ENCODE measurements around the gene EIF4E3. TPM values are rescaled to one million over a fixed set of nuclear protein-coding genes. Genes with fewer than 3 reads are reported as not detected.

Gene EIF4E3
- total RNA-seq, 2 experiments from 2014 or later = 22.3 to 24.5 TPM

DNA sequence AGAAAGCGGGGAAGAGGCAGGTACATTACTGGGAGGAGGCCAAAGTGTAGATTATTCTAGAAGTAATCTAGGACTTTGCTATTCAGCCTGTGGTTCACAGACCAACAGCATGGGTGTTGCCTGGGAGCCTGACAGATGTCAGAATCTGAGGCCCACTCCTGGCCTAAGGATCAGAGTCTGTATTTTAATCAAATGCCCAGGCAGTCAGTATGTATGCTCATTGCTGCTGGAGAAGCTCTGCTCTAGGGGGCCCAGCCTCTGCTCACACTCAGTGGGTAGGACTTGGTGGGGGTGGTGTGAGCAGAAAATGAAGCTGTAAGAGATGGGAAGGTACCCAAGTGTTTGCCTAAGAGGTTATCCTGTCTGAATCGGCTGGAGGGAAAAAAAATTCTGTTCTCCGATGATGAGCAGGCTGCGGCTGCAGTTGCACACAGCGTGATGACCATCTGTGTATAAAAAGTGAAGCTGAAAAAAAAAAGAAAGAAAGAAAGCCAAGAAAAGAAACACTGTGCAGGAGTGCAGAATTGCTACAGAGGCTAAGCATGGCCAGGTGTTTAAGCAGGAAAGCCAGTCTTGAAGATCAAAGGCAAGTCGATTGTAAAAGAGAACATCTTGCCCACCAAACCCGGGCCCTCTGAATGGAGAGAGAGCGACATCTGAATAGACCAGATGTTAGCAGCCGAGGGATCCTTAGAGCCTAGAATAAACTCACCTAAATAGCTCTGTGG, 65.2 kb downstream of the EIF4E3 start:
- ChIA-PET CTCF (no interaction called here), POLR2A (no interaction called here)

DNA sequence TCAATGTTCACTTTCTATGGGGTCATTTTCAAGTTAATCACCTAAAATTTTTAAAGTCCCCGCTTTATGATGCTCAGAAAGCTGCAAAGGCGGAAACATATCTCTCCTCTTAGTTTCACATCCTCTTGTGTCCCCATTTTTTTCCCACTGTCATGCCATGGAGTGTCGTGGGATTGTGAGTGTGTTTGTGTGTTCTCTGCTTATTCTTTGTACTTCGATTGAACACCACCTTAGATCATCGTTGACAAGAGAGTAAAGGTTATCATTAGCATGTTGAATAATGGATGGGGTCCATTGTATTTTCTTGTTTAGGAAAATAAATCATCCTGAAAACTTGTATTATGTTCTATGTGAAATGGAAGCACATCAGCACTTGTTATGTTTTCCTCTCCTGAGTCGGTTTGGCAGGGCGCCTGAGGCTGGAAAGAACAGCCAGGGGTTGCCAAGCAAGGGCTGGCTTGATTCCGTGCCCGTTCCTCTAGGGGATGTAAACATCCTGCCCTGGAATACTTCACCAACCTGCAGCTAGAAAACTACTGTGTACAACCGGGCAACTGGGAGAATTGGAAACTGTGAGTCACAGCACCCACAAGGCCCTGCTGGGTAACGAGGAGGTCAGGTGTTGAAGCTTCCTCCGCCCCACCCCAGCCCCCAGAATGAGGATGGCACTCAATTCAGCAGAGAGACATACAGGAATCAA, 67.2 kb downstream of the EIF4E3 start:
- CTCF ChIA-PET = no interaction called here
- POLR2A ChIA-PET = no interaction called here

GRCh38 chr3:71655061-71655460, 70.1 kb downstream of the EIF4E3 start:
- CTCF ChIA-PET = interaction anchor here (0.7 to 0.8 kb wide), 2 partner anchors 204 to 339 kb away, joined by 3 to 4 read pairs; no protein-coding TSS in a partner anchor
- POLR2A ChIA-PET = no interaction called here

DNA sequence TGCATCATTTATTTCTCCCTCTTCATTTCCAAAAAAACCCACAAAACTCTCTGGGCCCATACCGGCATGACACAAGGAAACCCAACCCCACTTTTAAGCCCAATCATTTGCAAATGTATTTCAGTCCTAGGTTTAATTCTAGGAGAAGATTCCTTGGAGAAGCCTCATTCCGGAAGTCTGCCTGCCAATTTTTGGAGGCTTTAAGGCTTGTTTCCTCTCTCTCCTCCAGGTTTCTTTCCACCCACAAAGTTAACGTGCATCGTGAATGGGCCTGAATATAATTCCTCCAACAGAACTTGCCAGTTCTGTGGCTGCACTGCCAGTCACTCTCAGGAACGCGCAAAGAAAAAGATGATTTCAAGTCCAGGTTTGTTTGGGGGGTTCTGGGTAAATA, 71.8 kb downstream of the EIF4E3 start:
- ChIA-PET CTCF (no interaction called here), POLR2A (no interaction called here)

- CTCF ChIA-PET = no interaction called here
- POLR2A ChIA-PET = no interaction called here
Observed at GRCh38 chr3:71652781-71653413, 72.3 kb downstream of the EIF4E3 start.

GRCh38 chr3:71651625-71652024, 73.6 kb downstream of the EIF4E3 start:
- POLR2A ChIA-PET = no interaction called here
- CTCF ChIA-PET = no interaction called here

DNA sequence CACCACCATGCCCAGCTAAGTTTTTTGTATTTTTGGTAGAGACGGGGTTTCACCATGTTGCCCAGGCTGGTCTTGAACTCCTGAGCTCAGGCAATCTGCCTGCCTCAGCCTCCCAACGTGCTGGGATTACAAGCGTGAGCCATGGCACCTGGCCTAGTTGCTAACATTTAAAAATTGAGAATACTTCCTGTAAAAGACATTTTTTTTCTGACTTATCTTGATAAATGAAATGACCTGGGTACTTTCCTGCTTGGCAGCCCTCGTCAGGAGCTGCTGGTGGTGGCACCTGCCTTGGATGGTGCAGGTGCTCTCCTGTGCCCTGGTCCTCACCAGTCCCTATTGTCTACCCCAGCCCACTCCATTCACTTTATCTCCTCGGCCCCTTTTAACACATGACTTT, 74.8 kb downstream of the EIF4E3 start:
- CTCF ChIA-PET = no interaction called here
- POLR2A ChIA-PET = no interaction called here

GRCh38 chr3:71649757-71650156, 75.4 kb downstream of the EIF4E3 start:
- CTCF ChIA-PET = interaction anchor here (0.9 kb wide), 1 partner anchor 10 kb away, joined by 3 read pairs; no protein-coding TSS in a partner anchor
- POLR2A ChIA-PET = no interaction called here

- ChIA-PET CTCF (no interaction called here), POLR2A (no interaction called here)
Observed at GRCh38 chr3:71647751-71648150, 77.5 kb downstream of the EIF4E3 start.

GRCh38 chr3:71646971-71647370, 78.2 kb downstream of the EIF4E3 start:
- POLR2A ChIA-PET = no interaction called here
- CTCF ChIA-PET = no interaction called here

DNA sequence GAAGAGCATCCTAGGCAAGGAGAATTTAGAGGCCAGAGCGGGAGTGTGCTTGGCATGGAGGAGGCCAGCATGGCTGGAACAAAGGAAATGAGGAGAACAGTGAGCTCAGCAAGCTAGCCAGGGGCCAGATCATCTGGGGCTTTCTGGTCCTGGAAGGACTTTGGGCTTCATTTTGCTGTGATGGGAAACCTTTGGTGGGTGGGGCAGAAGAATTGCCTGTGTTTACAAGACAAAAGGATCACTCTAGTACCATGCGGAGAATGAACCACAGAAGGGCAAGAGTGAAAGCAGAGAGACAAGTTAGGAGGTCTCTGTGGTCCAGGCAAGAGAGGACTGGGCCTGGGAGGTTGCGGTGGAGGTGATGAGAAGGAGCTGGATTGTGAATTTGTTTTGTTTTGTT, 80.1 kb downstream of the EIF4E3 start:
- CTCF ChIA-PET = no interaction called here
- POLR2A ChIA-PET = no interaction called here

- POLR2A ChIA-PET = no interaction called here
- CTCF ChIA-PET = no interaction called here
Observed at GRCh38 chr3:71641674-71642073, 83.5 kb downstream of the EIF4E3 start.

DNA sequence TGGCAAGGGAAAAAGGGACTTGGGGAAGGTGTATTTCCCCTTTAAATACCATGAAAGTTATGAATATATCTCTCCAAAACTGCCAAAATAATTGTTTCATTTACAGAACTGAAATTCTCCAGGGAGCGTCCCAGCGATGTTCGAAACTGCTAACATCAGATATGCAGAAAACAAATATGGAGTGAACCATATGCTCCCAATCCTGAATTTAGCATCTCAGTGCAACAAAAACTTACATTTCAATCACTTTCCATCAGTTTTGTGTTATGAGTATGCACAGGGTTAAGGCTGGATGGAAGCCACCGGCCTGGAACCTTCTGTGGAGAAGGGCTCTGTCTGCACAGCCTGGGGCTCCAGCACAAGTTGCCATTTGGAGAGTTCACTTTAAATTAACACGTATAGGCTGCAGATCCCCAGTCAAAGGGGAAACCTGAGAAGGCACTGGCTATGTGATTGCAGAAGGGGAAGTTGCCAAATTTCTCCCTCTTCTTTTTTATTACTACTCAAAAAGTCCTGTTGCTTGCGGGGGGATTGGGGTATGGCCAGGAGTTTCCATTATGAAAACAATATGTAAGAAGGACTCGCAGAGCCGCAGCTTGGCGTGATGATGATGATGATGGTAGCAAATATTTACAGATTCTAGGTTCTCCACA, 84.7 kb downstream of the EIF4E3 start:
- POLR2A ChIA-PET = no interaction called here
- CTCF ChIA-PET = interaction anchor here (0.6 to 1.5 kb wide), 2 partner anchors 9 to 359 kb away, joined by 3 read pairs; no protein-coding TSS in a partner anchor

GRCh38 chr3:71636482-71636881, 88.7 kb downstream of the EIF4E3 start:
- POLR2A ChIA-PET = no interaction called here
- CTCF ChIA-PET = no interaction called here

GRCh38 chr3:71636001-71636400, 89.2 kb downstream of the EIF4E3 start:
- ChIA-PET POLR2A (no interaction called here), CTCF (no interaction called here)

DNA sequence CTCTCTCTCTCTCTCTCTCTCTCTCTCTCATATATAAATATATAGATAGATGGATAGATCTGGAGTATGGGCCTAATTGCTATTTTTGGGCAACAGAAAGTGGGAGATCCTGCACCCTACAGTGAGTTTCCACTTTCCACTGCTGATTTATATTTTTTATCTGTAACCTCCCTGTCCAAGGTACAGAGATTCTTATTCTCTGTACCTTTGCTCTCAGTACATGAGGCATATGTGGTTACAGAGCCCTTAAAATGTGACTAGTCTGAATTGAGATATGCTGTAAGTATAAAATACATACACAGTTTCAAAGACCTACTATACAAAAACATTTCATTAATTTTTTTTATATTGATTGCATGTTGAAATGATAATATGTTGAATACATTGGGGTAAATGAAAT, 90.5 kb downstream of the EIF4E3 start:
- ChIA-PET CTCF (no interaction called here), POLR2A (no interaction called here)

DNA sequence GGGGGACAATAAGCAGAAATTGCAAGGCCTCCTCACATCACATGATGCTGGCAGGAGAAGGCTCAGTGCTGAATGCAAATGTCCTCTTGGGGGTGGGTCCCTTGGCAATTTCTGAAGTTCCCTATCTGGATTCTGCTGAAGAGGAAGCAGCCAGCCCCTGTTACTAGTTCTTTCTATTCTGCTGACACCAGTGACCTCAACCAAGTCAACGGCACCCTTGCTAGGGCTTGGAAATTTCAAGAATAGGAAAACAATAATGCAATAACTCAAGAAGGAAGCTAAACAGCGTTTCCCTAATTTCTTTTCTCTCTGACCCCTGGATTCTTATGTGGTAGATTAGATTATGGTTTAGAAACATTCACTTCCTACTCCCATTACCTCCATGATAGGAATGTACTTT, 95.5 kb downstream of the EIF4E3 start:
- ChIA-PET POLR2A (no interaction called here), CTCF (no interaction called here)

GRCh38 chr3:71629289-71629688, 95.9 kb downstream of the EIF4E3 start:
- ChIA-PET CTCF (no interaction called here), POLR2A (no interaction called here)

GRCh38 chr3:71628522-71628921, 96.7 kb downstream of the EIF4E3 start:
- CTCF ChIA-PET = no interaction called here
- POLR2A ChIA-PET = no interaction called here

DNA sequence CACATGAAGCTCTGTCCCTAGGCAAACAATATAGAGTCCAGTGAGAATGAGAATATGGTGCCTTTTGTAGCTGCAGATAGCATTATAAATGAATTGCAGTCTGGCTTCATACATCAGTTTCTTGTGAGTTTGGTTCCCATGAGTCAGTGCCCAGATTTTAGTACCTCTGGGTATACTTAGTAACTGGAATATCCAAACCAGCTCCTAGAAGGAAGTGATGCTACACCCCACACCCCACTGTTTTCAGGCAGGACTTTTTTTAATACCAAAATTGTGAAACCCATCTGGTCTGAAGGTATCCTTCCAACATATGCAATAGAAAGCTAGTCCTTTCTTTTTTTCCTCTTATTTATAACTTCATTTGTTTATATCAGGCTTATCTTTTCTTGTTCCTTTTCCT, 99.5 kb downstream of the EIF4E3 start:
- CTCF ChIA-PET = no interaction called here
- POLR2A ChIA-PET = no interaction called here

All from activated CD8-positive, alpha-beta memory T cell treated with anti-CD3 and anti-CD28 coated beads for 36 hours (primary cell).